CD4-positive, alpha-beta T cell (primary cell): ENCODE measurements around the gene ARHGEF2. TPM values are rescaled to one million over a fixed set of nuclear protein-coding genes. Genes with fewer than 3 reads are reported as not detected.

Source experiments
- ATAC-seq: fragments of 200-7000 bp; cut with Tn5 transposase; one replicate; pipeline ENCODE4 v1.10.0; 2022; ENCODE audit warnings: mild to moderate bottlenecking; ENCODE audit not compliant: poor library complexity
- CTCF ChIA-PET: fragments of 350-600 bp; sonication (Branson Sonifier 250); formaldehyde crosslinking; loops from one replicate; lab custom pipeline; 2021; ENCODE audit warnings: antibody characterized with exemption, inconsistent platforms; lab: Charles Lee
- POLR2A ChIA-PET: fragments of 350-600 bp; sonication (Branson Sonifier 250); formaldehyde crosslinking; loops from one replicate; lab custom pipeline; 2021; ENCODE audit warnings: antibody characterized with exemption, inconsistent platforms; lab: Charles Lee
- DNase-seq, 14 experiments: peaks; one replicate each; pipeline ENCODE4 v3.0.0-alpha.2; 2013 to 2020; ENCODE audit warnings: mixed read lengths in 2 of 14
- H3K27ac ChIP-seq, 2 donors: one replicate each; pipeline versions ENCODE4 v1.5.1 to v1.7.0; 2013; ENCODE audit warnings: low read length in 2 of 2, low read depth in 1 of 2, mild to moderate bottlenecking in 1 of 2
- H3K27me3 ChIP-seq, 2 experiments: 1 replicate in 1 of 2; 2 replicates in 1 of 2; pipeline versions ENCODE4 v1.6.1 to v1.7.0; 2013; ENCODE audit warnings: low read length in 2 of 2, control low read depth in 1 of 2, mild to moderate bottlenecking in 1 of 2, moderate library complexity in 1 of 2; ENCODE audit not compliant: insufficient read depth in 2 of 2, control insufficient read depth in 1 of 2
- H3K36me3 ChIP-seq: one replicate; pipeline ENCODE4 v1.6.1; 2013; ENCODE audit warnings: low read length, control low read depth; ENCODE audit not compliant: insufficient read depth
- H3K4me1 ChIP-seq: one replicate; pipeline ENCODE4 v1.6.1; 2013; ENCODE audit warnings: low read length, control low read depth; ENCODE audit not compliant: insufficient read depth
- H3K4me3 ChIP-seq: one replicate; pipeline ENCODE4 v1.5.1; 2013; ENCODE audit warnings: mild to moderate bottlenecking, low read length, moderate library complexity
- H3K9me3 ChIP-seq, 2 experiments: 1 replicate in 1 of 2; 2 replicates in 1 of 2; pipeline versions ENCODE4 v1.6.1 to v1.7.0; 2013; ENCODE audit warnings: low read length in 2 of 2, mild to moderate bottlenecking in 2 of 2, control low read depth in 1 of 2, moderate library complexity in 1 of 2; ENCODE audit not compliant: control insufficient read depth in 1 of 2, insufficient read depth in 1 of 2
- H3K27ac Mint-ChIP-seq: one replicate; pipeline ENCODE4 v1.8.0; 2020; ENCODE audit warnings: mixed read lengths
- H3K27me3 Mint-ChIP-seq: one replicate; pipeline ENCODE4 v1.8.0; 2021; ENCODE audit warnings: mixed read lengths
- H3K36me3 Mint-ChIP-seq: one replicate; pipeline ENCODE4 v1.8.0; 2021; ENCODE audit warnings: low read depth, mixed read lengths
- H3K4me1 Mint-ChIP-seq: one replicate; pipeline ENCODE4 v1.8.0; 2021; ENCODE audit warnings: low read depth, mixed read lengths
- H3K4me3 Mint-ChIP-seq: one replicate; pipeline ENCODE4 v1.8.0; 2020; ENCODE audit warnings: mild to moderate bottlenecking, mixed read lengths
- H3K9me3 Mint-ChIP-seq: one replicate; pipeline ENCODE4 v1.8.0; 2020; ENCODE audit warnings: mixed read lengths
- CTCF ChIP-seq: fragments of 200-600 bp; IDR thresholded peaks from one replicate; pipeline ENCODE4 v1.8.0; 2022; ENCODE audit warnings: antibody characterized with exemption, mild to moderate bottlenecking
- intact Hi-C, 2 experiments: fragments of 100-400 bp; cut with DNase I in 1 of 2; cut with micrococcal nuclease in 1 of 2; formaldehyde crosslinking; loops; one replicate each; pipeline versions ENCODE4 v1.15.1 to v1.9.0; 2023 to 2025; cut with DNase I, micrococcal nuclease
- total RNA-seq, 174 experiments: library from RNA in 2 of 174; stranded (reverse) in 2 of 174; gene quantifications; one replicate each; pipeline ENCODE4 v1.2.3 and lab custom pipeline; 2021 to 2026

Gene ARHGEF2
- total RNA-seq, 2 experiments from 2014 or later: 54.8 to 62.4 TPM

- Histone ChIP-seq H3K4me3 (peak overlapping the region; percentile 82), H3K4me1 (peaks cover 42% of the 10 kb centered on the region), H3K9me3 (no peaks in the 10 kb centered on the region), H3K36me3 (peaks cover 50% of the 10 kb centered on the region), H3K27me3 (no peaks in the 10 kb centered on the region), H3K27ac (peak overlapping the region; percentile 86 to 95)
- no peak for TF ChIP-seq CTCF
- DNase-seq (peak in 1 of 14 experiments; percentile 45), ATAC-seq (no peak)
- peaks cover 39% of the 10 kb centered on the region for H3K36me3 Mint-ChIP-seq
- H3K4me3 Mint-ChIP-seq: no peak overlapping the region
- POLR2A ChIA-PET: interaction anchor here (0.6 to 6.0 kb wide), 21 partner anchors 9 to 625 kb away, joined by 3 to 92 read pairs (median 4); partner anchors contain the start of genes ARHGEF2, FDPS, GON4L and PMF1
- CTCF ChIA-PET: interaction anchor here (0.9 to 3.2 kb wide), 10 partner anchors 10 to 133 kb away, joined by 3 to 10 read pairs (median 5); partner anchors contain the start of gene ARHGEF2
- no peaks in the 10 kb centered on the region for H3K9me3 Mint-ChIP-seq
- no peak overlapping the region for H3K27ac Mint-ChIP-seq
- intact Hi-C loops: loop anchor here (1.0 to 5.0 kb wide), 8 partner anchors 13 to 349 kb away; partner anchors contain the start of genes UBQLN4 (in 2 of the 2), GON4L (in 1 of the 2), LAMTOR2 (in 1 of the 2) and RIT1 (in 1 of the 2)
- H3K27me3 Mint-ChIP-seq: no peaks in the 10 kb centered on the region
- H3K4me1 Mint-ChIP-seq: peaks cover 43% of the 10 kb centered on the region
These were observed 44.7 kb downstream of the ARHGEF2 start for GRCh38 chr1:155933591-155934096.

GRCh38 chr1:155932487-155932886 is 45.9 kb downstream of the ARHGEF2 start:
- H3K4me3 Mint-ChIP-seq: peak overlapping the region; percentile 55
- CTCF ChIA-PET: interaction anchor here (0.6 to 3.2 kb wide), 5 partner anchors 14 to 134 kb away, joined by 3 to 10 read pairs (median 5); no protein-coding TSS in a partner anchor
- H3K27ac Mint-ChIP-seq: no peak overlapping the region
- intact Hi-C loops: loop anchor here (5.0 kb wide), 2 partner anchors 75 to 120 kb away; partner anchors contain the start of genes GON4L (in 1 of the 2), LAMTOR2 (in 1 of the 2), SYT11 (in 1 of the 2) and UBQLN4 (in 1 of the 2)
- no peak overlapping the region for H3K4me3 ChIP-seq
- H3K36me3 ChIP-seq: peaks cover 60% of the 10 kb centered on the region
- H3K27me3 ChIP-seq: no peaks in the 10 kb centered on the region
- peaks cover 37% of the 10 kb centered on the region for H3K4me1 Mint-ChIP-seq
- no peaks in the 10 kb centered on the region for H3K27me3 Mint-ChIP-seq
- POLR2A ChIA-PET: interaction anchor here (0.6 to 6.0 kb wide), 7 partner anchors 9 to 372 kb away, joined by 3 to 92 read pairs (median 3); partner anchors contain the start of gene ARHGEF2
- no peaks in the 10 kb centered on the region for H3K9me3 Mint-ChIP-seq
- no peak for TF ChIP-seq CTCF
- H3K9me3 ChIP-seq: no peaks in the 10 kb centered on the region
- peaks cover 51% of the 10 kb centered on the region for H3K36me3 Mint-ChIP-seq
- peaks cover 42% of the 10 kb centered on the region for H3K4me1 ChIP-seq
- no peak overlapping the region for H3K27ac ChIP-seq
- ATAC-seq (no peak), DNase-seq (no peak)

DNA sequence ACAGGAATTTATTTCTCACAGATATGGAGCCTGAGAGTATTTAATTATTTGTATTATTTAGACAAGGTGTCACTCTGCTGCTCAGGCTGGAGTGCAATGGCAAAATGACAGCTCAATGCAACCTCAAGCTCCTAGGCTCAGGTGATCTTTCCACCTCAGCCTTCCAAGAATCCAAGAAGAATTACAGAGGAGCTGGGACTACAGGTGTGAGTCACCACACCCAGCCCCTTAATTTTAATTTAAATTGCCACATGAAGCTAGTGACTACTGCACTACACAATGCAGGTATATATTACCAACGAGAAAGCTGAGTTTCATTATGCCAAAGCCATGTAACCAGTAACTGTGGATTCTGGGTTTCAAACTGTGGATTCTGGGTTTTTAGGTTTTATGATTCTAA is 46.3 kb downstream of the ARHGEF2 start:
- intact Hi-C loops: loop anchor here (5.0 kb wide), 2 partner anchors 75 to 120 kb away; partner anchors contain the start of genes GON4L (in 1 of the 2), LAMTOR2 (in 1 of the 2), SYT11 (in 1 of the 2) and UBQLN4 (in 1 of the 2)
- no peaks in the 10 kb centered on the region for H3K9me3 Mint-ChIP-seq
- POLR2A ChIA-PET: interaction anchor here (0.6 to 6.0 kb wide), 5 partner anchors 9 to 46 kb away, joined by 3 to 92 read pairs (median 4); partner anchors contain the start of gene ARHGEF2
- no peak for ATAC-seq
- peaks cover 42% of the 10 kb centered on the region for H3K4me1 ChIP-seq
- no peak overlapping the region for H3K4me3 ChIP-seq
- H3K36me3 Mint-ChIP-seq: peaks cover 55% of the 10 kb centered on the region
- no peak overlapping the region for H3K27ac Mint-ChIP-seq
- H3K36me3 ChIP-seq: peaks cover 64% of the 10 kb centered on the region
- DNase-seq: no peak
- CTCF ChIA-PET: interaction anchor here (0.6 to 3.2 kb wide), 5 partner anchors 14 to 134 kb away, joined by 3 to 10 read pairs (median 5); no protein-coding TSS in a partner anchor
- peak overlapping the region; percentile 55 for H3K4me3 Mint-ChIP-seq
- H3K27ac ChIP-seq: no peak overlapping the region
- H3K27me3 ChIP-seq: no peaks in the 10 kb centered on the region
- H3K9me3 ChIP-seq: no peaks in the 10 kb centered on the region
- peaks cover 37% of the 10 kb centered on the region for H3K4me1 Mint-ChIP-seq
- H3K27me3 Mint-ChIP-seq: no peaks in the 10 kb centered on the region
- TF ChIP-seq CTCF: no peak
